HEK293 (cell line): Measurements from ENCODE around the gene AKT3.
A peak's percentile ranks its signal among the peaks of the same experiment; 100 is the strongest.

ENCODE experiments used
- CTCF ChIA-PET: fragments of 350-600 bp; formaldehyde crosslinking; extraction: SDS; loops from one replicate; lab custom pipeline; 2021; ENCODE audit warnings: antibody characterized with exemption; lab: Yijun Ruan, JAX
- POLR2A ChIA-PET: fragments of 300-600 bp; formaldehyde crosslinking; extraction: SDS; loops from one replicate; lab custom pipeline; 2020; ENCODE audit warnings: antibody characterized with exemption, inconsistent platforms; lab: Yijun Ruan, JAX
- H3K27ac ChIP-seq: fragments of 200-500 bp; sonication (Bioruptor generic); 2 replicates; pipeline ENCODE4 v1.5.1; 2014; ENCODE audit warnings: low read depth, low read length, control low read depth, inconsistent platforms; ENCODE audit errors: extremely low read depth
- H3K36me3 ChIP-seq, 2 experiments: fragments of 200-500 bp in 1 of 2; sonication (Bioruptor generic) in 1 of 2; 1 replicate in 1 of 2; 2 replicates in 1 of 2; pipeline ENCODE4 v1.5.1; 2014 to 2017; ENCODE audit warnings: inconsistent platforms in 2 of 2, low read length in 2 of 2; ENCODE audit not compliant: control insufficient read depth in 2 of 2, insufficient read depth in 1 of 2
- H3K4me1 ChIP-seq: fragments of 200-500 bp; sonication (Bioruptor generic); 2 replicates; pipeline ENCODE4 v1.5.1; 2014; ENCODE audit warnings: mild to moderate bottlenecking, low read length, inconsistent platforms; ENCODE audit not compliant: control insufficient read depth, insufficient read depth
- H3K4me3 ChIP-seq: 2 replicates; pipeline ENCODE4 v1.5.1; 2011; ENCODE audit warnings: low read depth, mild to moderate bottlenecking, control low read depth, low read length, moderate library complexity
- H3K9me3 ChIP-seq: fragments of 200-500 bp; sonication (Bioruptor generic); 2 replicates; pipeline ENCODE4 v1.5.1; 2014; ENCODE audit warnings: low read depth, low read length, inconsistent platforms; ENCODE audit not compliant: control insufficient read depth, insufficient read depth
- HIC1 ChIP-seq: fragments of 450-650 bp; formaldehyde crosslinking; IDR thresholded peaks from 2 replicates; pipeline ENCODE4 v1.5.1; 2016; ENCODE audit warnings: missing biosample characterization, missing genetic modification characterization
- KLF7 ChIP-seq: fragments of 450-650 bp; formaldehyde crosslinking; IDR thresholded peaks from 2 replicates; pipeline ENCODE4 v1.5.1; 2016; ENCODE audit warnings: missing biosample characterization, missing genetic modification characterization, borderline replicate concordance
- OSR2 ChIP-seq: fragments of 450-650 bp; formaldehyde crosslinking; IDR thresholded peaks from 2 replicates; pipeline ENCODE4 v1.5.1; 2016; ENCODE audit warnings: missing biosample characterization, missing genetic modification characterization
- REST ChIP-seq: fragments of 450-650 bp; formaldehyde crosslinking; IDR thresholded peaks from 2 replicates; pipeline ENCODE4 v1.5.1; 2016; ENCODE audit warnings: missing biosample characterization, missing genetic modification characterization
- SALL2 ChIP-seq: fragments of 450-650 bp; formaldehyde crosslinking; IDR thresholded peaks from 2 replicates; pipeline ENCODE4 v1.5.0; 2017; ENCODE audit warnings: missing biosample characterization, mild to moderate bottlenecking, missing genetic modification characterization, borderline replicate concordance
- SCRT2 ChIP-seq: fragments of 450-650 bp; formaldehyde crosslinking; IDR thresholded peaks from 2 replicates; pipeline ENCODE4 v1.5.1; 2016; ENCODE audit warnings: missing biosample characterization, missing genetic modification characterization
- SETDB1 ChIP-seq: IDR thresholded peaks from one replicate; pipeline ENCODE4 v1.6.1; 2017; ENCODE audit warnings: mild to moderate bottlenecking, low read length, moderate library complexity, mixed read lengths; ENCODE audit not compliant: insufficient read length
- ZNF114 ChIP-seq: fragments of 450-650 bp; formaldehyde crosslinking; IDR thresholded peaks from 2 replicates; pipeline ENCODE4 v1.5.0; 2017; ENCODE audit warnings: missing biosample characterization, missing genetic modification characterization
- ZNF133 ChIP-seq: fragments of 450-650 bp; formaldehyde crosslinking; IDR thresholded peaks from 2 replicates; pipeline ENCODE4 v1.5.1; 2016; ENCODE audit warnings: missing biosample characterization, missing genetic modification characterization
- ZNF214 ChIP-seq: fragments of 450-650 bp; formaldehyde crosslinking; IDR thresholded peaks from 2 replicates; pipeline ENCODE4 v1.5.1; 2017; ENCODE audit warnings: missing biosample characterization, mild to moderate bottlenecking, missing genetic modification characterization, borderline replicate concordance
- ZNF391 ChIP-seq: fragments of 450-650 bp; formaldehyde crosslinking; IDR thresholded peaks from 2 replicates; pipeline ENCODE4 v1.5.1; 2016; ENCODE audit warnings: low read depth, missing biosample characterization, missing genetic modification characterization, borderline replicate concordance
- ZNF473 ChIP-seq: fragments of 450-650 bp; formaldehyde crosslinking; IDR thresholded peaks from 2 replicates; pipeline ENCODE4 v1.5.1; 2017; ENCODE audit warnings: missing biosample characterization, missing genetic modification characterization
- ZNF513 ChIP-seq: fragments of 450-650 bp; IDR thresholded peaks from 2 replicates; pipeline ENCODE4 v1.5.1; 2018; ENCODE audit warnings: missing biosample characterization, missing genetic modification characterization
- ZNF548 ChIP-seq: fragments of 450-650 bp; formaldehyde crosslinking; IDR thresholded peaks from 2 replicates; pipeline ENCODE4 v1.5.1; 2016; ENCODE audit warnings: missing biosample characterization, missing genetic modification characterization
- ZNF549 ChIP-seq: fragments of 450-650 bp; IDR thresholded peaks from 2 replicates; pipeline ENCODE4 v1.5.1; 2018; ENCODE audit warnings: missing biosample characterization, missing genetic modification characterization, mild to moderate bottlenecking, inconsistent platforms, moderate library complexity
- ZNF560 ChIP-seq: fragments of 450-650 bp; formaldehyde crosslinking; IDR thresholded peaks from 2 replicates; pipeline ENCODE4 v1.5.1; 2017; ENCODE audit warnings: missing biosample characterization, missing genetic modification characterization, borderline replicate concordance
- ZNF585B ChIP-seq: fragments of 450-650 bp; formaldehyde crosslinking; IDR thresholded peaks from 2 replicates; pipeline ENCODE4 v1.5.1; 2016; ENCODE audit warnings: missing biosample characterization, missing genetic modification characterization
- ZNF626 ChIP-seq: fragments of 450-650 bp; sonication (Bioruptor Pico); formaldehyde crosslinking; IDR thresholded peaks from 2 replicates; pipeline ENCODE4 v1.5.1; 2018; ENCODE audit warnings: missing biosample characterization, missing genetic modification characterization, inconsistent platforms
- TF ChIP-seq, protein P1 (sequence below): fragments of 450-650 bp; formaldehyde crosslinking; IDR thresholded peaks from 2 replicates; pipeline ENCODE4 v1.5.1; 2016; ENCODE audit warnings: missing biosample characterization, missing genetic modification characterization
- TF ChIP-seq, protein P2 (sequence below): fragments of 450-650 bp; formaldehyde crosslinking; IDR thresholded peaks from 2 replicates; pipeline ENCODE4 v1.5.1; 2016; ENCODE audit warnings: missing biosample characterization, missing genetic modification characterization

The AKT3 gene

GRCh38 chr1:243601720-243602119, 248.3 kb downstream of the AKT3 start:
- CTCF ChIA-PET = no interaction called here

GRCh38 chr1:243598433-243598832, 251.6 kb downstream of the AKT3 start:
- H3K4me1 ChIP-seq = no peaks in the 10 kb centered on the region
- ChIA-PET CTCF (interaction anchor here (0.6 kb wide), 1 partner anchor 768 kb away, joined by 4 read pairs; no protein-coding TSS in a partner anchor), POLR2A (no interaction called here)
- TF ChIP-seq REST = no peak
- peak; percentile 58 for TF ChIP-seq SCRT2 (tag by site-specific recombination)
- TF ChIP-seq ZNF585B = no peak
- TF ChIP-seq ZNF548 (tag by site-specific recombination) = no peak
- no peak for TF ChIP-seq ZNF513 (tag by site-specific recombination)
- no peak for TF ChIP-seq ZNF114 (tag by site-specific recombination)
- H3K27ac ChIP-seq = no peak overlapping the region
- no peak overlapping the region for H3K4me3 ChIP-seq
- H3K36me3 ChIP-seq = no peaks in the 10 kb centered on the region
- no peaks in the 10 kb centered on the region for H3K9me3 ChIP-seq

More at GRCh38 chr1:243601720-243602119, 248.3 kb downstream of the AKT3 start:
- no peaks in the 10 kb centered on the region for H3K36me3 ChIP-seq
- H3K4me1 ChIP-seq = no peaks in the 10 kb centered on the region
- POLR2A ChIA-PET = no interaction called here
- H3K27ac ChIP-seq = no peak overlapping the region
- H3K9me3 ChIP-seq = no peaks in the 10 kb centered on the region
- H3K4me3 ChIP-seq = no peak overlapping the region
- TF ChIP-seq ZNF133 (tag by site-specific recombination) (peak; percentile 97), OSR2 (no peak), SALL2 (tag by site-specific recombination) (no peak), ZNF560 (tag by site-specific recombination) (no peak), HIC1 (tag by site-specific recombination) (no peak), ZNF548 (tag by site-specific recombination) (no peak), SETDB1 (peak; percentile 73), SCRT2 (tag by site-specific recombination) (no peak), ZNF391 (tag by site-specific recombination) (no peak), ZNF473 (tag by site-specific recombination) (no peak), ZNF626 (tag by site-specific recombination) (0 out of 2 replicates have a peak, but pooled peaks have one; percentile 52), KLF7 (tag by site-specific recombination) (no peak), ZNF214 (tag by site-specific recombination) (no peak), ZNF549 (tag by site-specific recombination) (no peak)
- TF ChIP-seq, protein P1, sequence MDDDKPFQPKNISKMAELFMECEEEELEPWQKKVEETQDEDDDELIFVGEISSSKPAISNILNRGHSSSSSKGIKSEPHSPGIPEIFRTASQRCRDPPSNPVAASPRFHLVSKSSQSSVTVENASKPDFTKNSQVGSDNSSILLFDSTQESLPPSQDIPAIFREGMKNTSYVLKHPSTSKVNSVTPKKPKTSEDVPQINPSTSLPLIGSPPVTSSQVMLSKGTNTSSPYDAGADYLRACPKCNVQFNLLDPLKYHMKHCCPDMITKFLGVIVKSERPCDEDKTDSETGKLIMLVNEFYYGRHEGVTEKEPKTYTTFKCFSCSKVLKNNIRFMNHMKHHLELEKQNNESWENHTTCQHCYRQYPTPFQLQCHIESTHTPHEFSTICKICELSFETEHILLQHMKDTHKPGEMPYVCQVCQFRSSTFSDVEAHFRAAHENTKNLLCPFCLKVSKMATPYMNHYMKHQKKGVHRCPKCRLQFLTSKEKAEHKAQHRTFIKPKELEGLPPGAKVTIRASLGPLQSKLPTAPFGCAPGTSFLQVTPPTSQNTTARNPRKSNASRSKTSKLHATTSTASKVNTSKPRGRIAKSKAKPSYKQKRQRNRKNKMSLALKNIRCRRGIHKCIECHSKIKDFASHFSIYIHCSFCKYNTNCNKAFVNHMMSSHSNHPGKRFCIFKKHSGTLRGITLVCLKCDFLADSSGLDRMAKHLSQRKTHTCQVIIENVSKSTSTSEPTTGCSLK (tag by site-specific recombination) = no peak
- TF ChIP-seq, protein P2, sequence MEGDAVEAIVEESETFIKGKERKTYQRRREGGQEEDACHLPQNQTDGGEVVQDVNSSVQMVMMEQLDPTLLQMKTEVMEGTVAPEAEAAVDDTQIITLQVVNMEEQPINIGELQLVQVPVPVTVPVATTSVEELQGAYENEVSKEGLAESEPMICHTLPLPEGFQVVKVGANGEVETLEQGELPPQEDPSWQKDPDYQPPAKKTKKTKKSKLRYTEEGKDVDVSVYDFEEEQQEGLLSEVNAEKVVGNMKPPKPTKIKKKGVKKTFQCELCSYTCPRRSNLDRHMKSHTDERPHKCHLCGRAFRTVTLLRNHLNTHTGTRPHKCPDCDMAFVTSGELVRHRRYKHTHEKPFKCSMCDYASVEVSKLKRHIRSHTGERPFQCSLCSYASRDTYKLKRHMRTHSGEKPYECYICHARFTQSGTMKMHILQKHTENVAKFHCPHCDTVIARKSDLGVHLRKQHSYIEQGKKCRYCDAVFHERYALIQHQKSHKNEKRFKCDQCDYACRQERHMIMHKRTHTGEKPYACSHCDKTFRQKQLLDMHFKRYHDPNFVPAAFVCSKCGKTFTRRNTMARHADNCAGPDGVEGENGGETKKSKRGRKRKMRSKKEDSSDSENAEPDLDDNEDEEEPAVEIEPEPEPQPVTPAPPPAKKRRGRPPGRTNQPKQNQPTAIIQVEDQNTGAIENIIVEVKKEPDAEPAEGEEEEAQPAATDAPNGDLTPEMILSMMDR = no peak
